Mesenchymal stem cell (in vitro differentiated cells and primary cell): ENCODE data around the gene PCED1B.

Source experiments
- DNase-seq: peaks from one replicate; pipeline ENCODE4 v3.0.0-alpha.2; 2013
- H2AFZ ChIP-seq: one replicate; pipeline ENCODE4 v1.6.1; 2013; ENCODE audit warnings: low read depth, mild to moderate bottlenecking, control low read depth, inconsistent platforms, low read length, moderate library complexity
- H2AK5ac ChIP-seq: 2 replicates; pipeline ENCODE4 v1.6.1; 2013; ENCODE audit warnings: low read length, moderate library complexity, mild to moderate bottlenecking, inconsistent platforms; ENCODE audit not compliant: severe bottlenecking
- H2BK120ac ChIP-seq: one replicate; pipeline ENCODE4 v1.6.1; 2013; ENCODE audit warnings: low read depth, mild to moderate bottlenecking, inconsistent platforms, low read length, moderate library complexity
- H2BK12ac ChIP-seq, 2 experiments: one replicate each; pipeline ENCODE4 v1.6.1; 2013; ENCODE audit warnings: inconsistent platforms in 2 of 2, low read length in 2 of 2, mild to moderate bottlenecking in 2 of 2, moderate library complexity in 2 of 2, control low read depth in 1 of 2
- H2BK15ac ChIP-seq: one replicate; pipeline ENCODE4 v1.6.1; 2013; ENCODE audit warnings: mild to moderate bottlenecking, low read depth, inconsistent platforms; ENCODE audit not compliant: poor library complexity, severe bottlenecking
- H2BK5ac ChIP-seq: 2 replicates; pipeline ENCODE4 v1.6.1; 2013; ENCODE audit warnings: low read depth, mild to moderate bottlenecking, low read length, control low read depth, inconsistent platforms; ENCODE audit not compliant: poor library complexity, severe bottlenecking
- H3K14ac ChIP-seq, 2 experiments: one replicate each; pipeline ENCODE4 v1.6.1; 2013; ENCODE audit warnings: inconsistent platforms in 2 of 2, low read length in 2 of 2, control low read depth in 1 of 2, mild to moderate bottlenecking in 1 of 2, moderate library complexity in 1 of 2
- H3K18ac ChIP-seq, 2 experiments: one replicate each; pipeline ENCODE4 v1.6.1; 2013; ENCODE audit warnings: inconsistent platforms in 2 of 2, low read length in 2 of 2, control low read depth in 1 of 2, low read depth in 1 of 2, mild to moderate bottlenecking in 1 of 2
- H3K23ac ChIP-seq, 2 experiments: one replicate each; pipeline ENCODE4 v1.6.1; 2013; ENCODE audit warnings: inconsistent platforms in 2 of 2, low read length in 2 of 2, mild to moderate bottlenecking in 2 of 2, moderate library complexity in 2 of 2, control low read depth in 1 of 2
- H3K27ac ChIP-seq: 2 replicates; pipeline ENCODE4 v1.5.1; 2013; ENCODE audit warnings: mild to moderate bottlenecking, moderate library complexity, low read length, control low read depth, inconsistent platforms; ENCODE audit not compliant: poor library complexity, severe bottlenecking
- H3K27me3 ChIP-seq, 2 experiments: 2 replicates each; pipeline versions ENCODE4 v1.6.1 to v1.7.0; 2013; ENCODE audit warnings: low read length in 2 of 2, mild to moderate bottlenecking in 2 of 2, moderate library complexity in 2 of 2, control low read depth in 1 of 2, inconsistent platforms in 1 of 2; ENCODE audit not compliant: control insufficient read depth in 1 of 2, insufficient read depth in 1 of 2
- H3K36me3 ChIP-seq, 2 experiments: 2 replicates each; pipeline versions ENCODE4 v1.6.1 to v1.7.0; 2013; ENCODE audit warnings: low read length in 2 of 2, control low read depth in 1 of 2, inconsistent platforms in 1 of 2, low read depth in 1 of 2, mild to moderate bottlenecking in 1 of 2; ENCODE audit not compliant: insufficient read depth in 2 of 2, control insufficient read depth in 1 of 2
- H3K4ac ChIP-seq, 2 experiments: one replicate each; pipeline ENCODE4 v1.6.1; 2013; ENCODE audit warnings: inconsistent platforms in 2 of 2, low read length in 2 of 2, mild to moderate bottlenecking in 2 of 2, moderate library complexity in 2 of 2, control low read depth in 1 of 2, low read depth in 1 of 2
- H3K4me1 ChIP-seq: 2 replicates; pipeline ENCODE4 v1.6.1; 2013; ENCODE audit warnings: low read depth, low read length, control low read depth; ENCODE audit not compliant: control insufficient read depth, insufficient read depth
- H3K4me2 ChIP-seq: 2 replicates; pipeline ENCODE4 v1.6.1; 2013; ENCODE audit warnings: low read length, mild to moderate bottlenecking, inconsistent platforms; ENCODE audit not compliant: poor library complexity, severe bottlenecking
- H3K4me3 ChIP-seq, 2 experiments: 2 replicates each; pipeline versions ENCODE4 v1.5.1 to v1.7.0; 2013; ENCODE audit warnings: low read length in 2 of 2, mild to moderate bottlenecking in 2 of 2, control low read depth in 1 of 2, low read depth in 1 of 2; ENCODE audit not compliant: insufficient read depth in 1 of 2
- H3K79me1 ChIP-seq: replicated peaks from 2 replicates; pipeline ENCODE4 v1.6.1; 2013; ENCODE audit warnings: mild to moderate bottlenecking, control low read depth, low read length, inconsistent platforms; ENCODE audit not compliant: poor library complexity, severe bottlenecking
- H3K9ac ChIP-seq: 2 replicates; pipeline ENCODE4 v1.7.0; 2013; ENCODE audit warnings: mild to moderate bottlenecking, low read length, moderate library complexity
- H3K9me3 ChIP-seq: 2 replicates; pipeline ENCODE4 v1.7.0; 2013; ENCODE audit warnings: mild to moderate bottlenecking, low read length; ENCODE audit not compliant: control insufficient read depth
- H4K8ac ChIP-seq: one replicate; pipeline ENCODE4 v1.6.1; 2013; ENCODE audit warnings: inconsistent platforms, mild to moderate bottlenecking, low read length, moderate library complexity
- H4K91ac ChIP-seq: one replicate; pipeline ENCODE4 v1.6.1; 2013; ENCODE audit warnings: mild to moderate bottlenecking, low read length, inconsistent platforms
- WGBS: methylation state at CpG from one replicate; pipeline ENCODE4 v1.1.7; 2013; ENCODE audit warnings: mixed read lengths; 5-methylcytosine and 5-hydroxymethylcytosine counted together

Gene PCED1B

DNA sequence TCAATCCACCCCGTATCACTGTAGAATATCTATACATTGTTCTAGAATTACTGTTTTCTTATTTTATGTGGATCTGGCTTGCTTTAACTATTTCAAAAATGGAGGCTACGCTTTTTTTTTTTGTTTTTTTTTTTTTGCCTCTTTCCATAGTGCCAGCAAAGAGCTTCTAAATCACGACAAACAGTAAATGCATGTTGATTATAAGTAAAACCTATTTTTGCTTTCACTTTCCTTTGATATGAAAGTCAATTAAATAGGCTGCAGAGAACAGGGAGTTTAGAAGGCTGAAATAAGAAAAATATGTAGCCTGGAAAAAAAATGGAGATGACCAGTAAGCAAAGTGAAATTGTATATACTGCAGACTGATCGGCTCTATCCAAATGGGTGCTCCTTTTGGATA is 112.6 kb downstream of the PCED1B start:
- DNase-seq, result no peak
- Histone ChIP-seq H3K23ac (no peak overlapping the region), H3K18ac (no peak overlapping the region), H4K91ac (no peak overlapping the region), H2BK120ac (no peak overlapping the region), H3K14ac (no peak overlapping the region), H3K9ac (no peak overlapping the region), H3K4me3 (no peak overlapping the region), H2BK5ac (no peak overlapping the region), H2AK5ac (no peak overlapping the region), H3K27ac (no peak overlapping the region), H2BK12ac (no peak overlapping the region), H3K79me1 (no peaks in the 10 kb centered on the region), H3K4me1 (peaks cover 13% of the 10 kb centered on the region), H3K36me3 (no peaks in the 10 kb centered on the region), H2AFZ (no peak overlapping the region), H3K4me2 (no peak overlapping the region), H2BK15ac (no peak overlapping the region), H3K27me3 (no peaks in the 10 kb centered on the region), H4K8ac (no peak overlapping the region), H3K9me3 (no peaks in the 10 kb centered on the region), H3K4ac (no peak overlapping the region)
- WGBS, result 78% methylated on average over 1 of the region's 4 CpGs

DNA sequence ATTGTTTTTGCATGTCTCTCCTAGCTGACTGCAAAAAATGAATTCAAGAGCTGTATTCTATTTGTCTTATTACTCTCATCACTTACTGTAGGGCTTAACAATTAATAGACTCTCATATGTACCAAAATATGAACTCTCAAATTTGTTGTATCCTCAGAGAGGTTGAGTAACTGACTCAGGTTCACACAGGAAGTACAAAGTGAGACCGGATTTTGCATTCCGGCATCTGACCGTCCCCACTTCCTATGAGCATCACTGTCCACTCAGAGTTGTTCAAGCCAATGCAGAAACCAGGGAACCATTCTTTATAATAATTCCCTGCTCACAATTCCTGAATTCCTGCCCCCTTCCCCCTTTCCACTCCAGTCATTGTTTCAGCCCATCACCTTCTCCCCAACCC is 113.6 kb downstream of the PCED1B start:
- no peaks in the 10 kb centered on the region for H3K9me3 ChIP-seq
- 96% methylated on average over 3 of the region's 3 CpGs for WGBS
- no peak overlapping the region for H2AK5ac ChIP-seq
- H4K8ac ChIP-seq, result no peak overlapping the region
- no peak overlapping the region for H4K91ac ChIP-seq
- no peak overlapping the region for H3K27ac ChIP-seq
- no peak overlapping the region for H3K4me3 ChIP-seq
- H3K4me2 ChIP-seq, result no peak overlapping the region
- H2BK5ac ChIP-seq, result no peak overlapping the region
- H3K27me3 ChIP-seq, result no peaks in the 10 kb centered on the region
- no peaks in the 10 kb centered on the region for H3K79me1 ChIP-seq
- no peak overlapping the region for H3K4ac ChIP-seq
- H3K23ac ChIP-seq, result no peak overlapping the region
- no peak overlapping the region for H2BK120ac ChIP-seq
- no peak overlapping the region for H2BK12ac ChIP-seq
- H2AFZ ChIP-seq, result no peak overlapping the region
- H3K4me1 ChIP-seq, result peaks cover 13% of the 10 kb centered on the region
- no peak overlapping the region for H3K18ac ChIP-seq
- no peak for DNase-seq
- no peaks in the 10 kb centered on the region for H3K36me3 ChIP-seq
- H2BK15ac ChIP-seq, result no peak overlapping the region
- no peak overlapping the region for H3K14ac ChIP-seq
- H3K9ac ChIP-seq, result no peak overlapping the region

DNA sequence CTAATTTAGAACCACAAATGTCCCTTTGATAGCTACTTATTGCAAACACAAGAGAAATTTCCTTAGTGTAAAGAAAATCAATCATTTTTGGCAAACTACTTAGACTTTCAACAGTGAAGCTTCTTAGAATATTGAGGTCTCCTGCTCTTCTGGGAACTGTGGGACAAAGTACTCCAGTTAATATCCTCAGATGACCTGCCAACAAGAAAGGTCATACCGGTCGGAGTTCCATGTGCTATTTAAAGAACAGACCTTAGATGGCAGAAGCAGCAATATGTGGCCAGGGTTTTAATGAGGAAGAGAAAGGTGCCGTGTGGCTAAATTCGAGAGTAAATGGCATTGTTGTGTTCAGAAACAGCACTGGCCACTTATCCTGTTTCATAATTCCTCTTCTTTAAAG is 115.1 kb downstream of the PCED1B start:
- Histone ChIP-seq H3K23ac (no peak overlapping the region), H3K36me3 (no peaks in the 10 kb centered on the region), H4K91ac (no peak overlapping the region), H3K4me1 (peaks cover 13% of the 10 kb centered on the region), H2AK5ac (no peak overlapping the region), H2BK15ac (no peak overlapping the region), H3K14ac (no peak overlapping the region), H3K27me3 (no peaks in the 10 kb centered on the region), H2BK12ac (no peak overlapping the region), H3K9ac (no peak overlapping the region), H3K4me2 (no peak overlapping the region), H2AFZ (no peak overlapping the region), H3K4me3 (no peak overlapping the region), H3K79me1 (no peaks in the 10 kb centered on the region), H3K4ac (no peak overlapping the region), H3K9me3 (no peaks in the 10 kb centered on the region), H3K18ac (no peak overlapping the region), H2BK5ac (no peak overlapping the region), H4K8ac (no peak overlapping the region), H2BK120ac (no peak overlapping the region), H3K27ac (no peak overlapping the region)
- no peak for DNase-seq
- WGBS, result 63% methylated on average over 4 of the region's 4 CpGs

DNA sequence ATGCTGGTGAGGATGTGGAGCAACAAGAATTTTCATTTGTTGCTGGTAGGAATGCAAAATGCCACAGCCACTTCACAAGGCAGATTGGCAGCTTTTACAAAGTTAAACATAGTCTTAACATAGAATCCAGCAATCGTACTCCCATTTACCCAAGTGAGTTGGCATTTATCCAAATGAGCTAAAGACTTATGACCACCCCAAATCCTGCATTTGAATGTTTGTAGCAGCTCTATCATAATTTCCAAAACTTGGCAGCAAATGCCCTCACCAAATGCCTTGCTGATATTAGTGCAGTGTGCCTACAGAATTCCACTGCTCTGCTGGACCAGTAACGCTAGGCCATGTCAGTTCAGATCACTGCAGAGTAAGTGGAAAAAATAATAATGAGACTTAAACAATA is 121.0 kb downstream of the PCED1B start:
- H3K27ac ChIP-seq, result no peak overlapping the region
- H2BK15ac ChIP-seq, result no peak overlapping the region

More for the DNA sequence above, 121.0 kb downstream of the PCED1B start:
- H3K4me3 ChIP-seq, result no peak overlapping the region
- H4K8ac ChIP-seq, result no peak overlapping the region
- H2AK5ac ChIP-seq, result no peak overlapping the region
- H3K79me1 ChIP-seq, result no peaks in the 10 kb centered on the region
- H3K9me3 ChIP-seq, result no peaks in the 10 kb centered on the region
- WGBS, result 85% methylated on average over 2 of the region's 2 CpGs
- no peak overlapping the region for H2AFZ ChIP-seq
- H3K4ac ChIP-seq, result no peak overlapping the region
- no peak overlapping the region for H4K91ac ChIP-seq
- no peak overlapping the region for H3K23ac ChIP-seq
- H2BK12ac ChIP-seq, result no peak overlapping the region
- H2BK120ac ChIP-seq, result no peak overlapping the region
- no peaks in the 10 kb centered on the region for H3K4me1 ChIP-seq
- no peak overlapping the region for H3K9ac ChIP-seq
- no peak overlapping the region for H2BK5ac ChIP-seq
- H3K27me3 ChIP-seq, result peaks cover 0 to 3% of the 10 kb centered on the region in 2 experiments
- H3K18ac ChIP-seq, result no peak overlapping the region
- no peak for DNase-seq
- no peak overlapping the region for H3K4me2 ChIP-seq
- H3K14ac ChIP-seq, result no peak overlapping the region
- no peaks in the 10 kb centered on the region for H3K36me3 ChIP-seq
